AG10803 (cell line): ENCODE data around the gene RIN3.

Experiments used
- DNase-seq: peaks from one replicate; pipeline ENCODE4 v3.0.0; 2010; ENCODE audit warnings: low read depth
- H3K4me3 ChIP-seq: 2 replicates; pipeline ENCODE4 v1.5.1; 2011; ENCODE audit warnings: mild to moderate bottlenecking, low read length, control low read depth
- CTCF ChIP-seq: conservative IDR thresholded peaks from 2 replicates; pipeline ENCODE4 v1.5.1; 2011; ENCODE audit warnings: mild to moderate bottlenecking, low read length, control low read depth, inconsistent platforms

RIN3 gene

DNA sequence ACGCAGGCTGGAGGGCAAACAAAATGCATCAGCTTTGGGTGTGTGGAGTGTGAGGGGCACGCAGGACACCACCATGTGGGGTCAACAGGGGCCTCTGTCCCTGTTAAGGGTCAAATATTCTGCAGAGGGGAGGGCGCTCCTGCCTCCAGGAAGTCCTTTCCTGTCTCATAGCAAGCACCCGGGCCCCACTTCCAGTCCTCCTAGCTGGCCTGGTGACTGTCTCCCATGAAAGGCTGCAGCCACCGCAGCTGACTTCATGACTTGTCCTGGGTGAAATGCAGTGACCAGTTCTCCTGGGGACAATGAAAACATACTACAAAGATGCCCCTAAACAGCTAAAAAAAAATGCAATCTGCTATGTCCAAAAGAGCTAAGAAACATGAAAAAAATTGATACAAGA, 181.2 kb downstream of the RIN3 start:
- no peak for DNase-seq
- no peak for TF ChIP-seq CTCF
- no peak overlapping the region for H3K4me3 ChIP-seq

DNA sequence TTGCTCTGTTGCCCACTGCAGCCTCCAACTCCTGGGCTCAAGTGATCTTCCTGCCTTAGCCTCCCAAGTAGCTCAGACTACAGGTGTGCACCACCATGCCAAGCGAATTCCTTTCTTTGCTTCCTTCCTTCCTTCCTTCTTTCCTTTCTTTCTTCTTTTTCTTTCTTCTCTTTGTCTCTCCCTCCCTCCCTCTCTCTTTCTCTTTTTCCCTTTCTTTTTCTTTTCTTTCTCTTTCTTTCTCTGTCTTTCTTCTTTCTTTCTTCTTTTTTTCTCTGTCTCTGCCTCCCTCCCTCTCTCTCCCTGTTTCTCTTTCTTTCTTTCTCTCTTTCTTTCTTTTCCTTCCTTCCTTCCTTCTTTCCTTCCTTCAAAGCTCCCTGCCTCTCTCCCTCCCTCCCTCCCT, 182.0 kb downstream of the RIN3 start:
- no peak overlapping the region for H3K4me3 ChIP-seq
- no peak for TF ChIP-seq CTCF
- DNase-seq, result no peak

- no peak overlapping the region for H3K4me3 ChIP-seq
- no peak for DNase-seq
- no peak for TF ChIP-seq CTCF
Measured at GRCh38 chr14:92696366-92696765, 182.8 kb downstream of the RIN3 start.

GRCh38 chr14:92698393-92698792, 184.8 kb downstream of the RIN3 start:
- no peak for DNase-seq
- no peak for TF ChIP-seq CTCF
- no peak overlapping the region for H3K4me3 ChIP-seq

- no peak for DNase-seq
- TF ChIP-seq CTCF, result no peak
- no peak overlapping the region for H3K4me3 ChIP-seq
Measured at GRCh38 chr14:92701826-92702225, 188.2 kb downstream of the RIN3 start.

DNA sequence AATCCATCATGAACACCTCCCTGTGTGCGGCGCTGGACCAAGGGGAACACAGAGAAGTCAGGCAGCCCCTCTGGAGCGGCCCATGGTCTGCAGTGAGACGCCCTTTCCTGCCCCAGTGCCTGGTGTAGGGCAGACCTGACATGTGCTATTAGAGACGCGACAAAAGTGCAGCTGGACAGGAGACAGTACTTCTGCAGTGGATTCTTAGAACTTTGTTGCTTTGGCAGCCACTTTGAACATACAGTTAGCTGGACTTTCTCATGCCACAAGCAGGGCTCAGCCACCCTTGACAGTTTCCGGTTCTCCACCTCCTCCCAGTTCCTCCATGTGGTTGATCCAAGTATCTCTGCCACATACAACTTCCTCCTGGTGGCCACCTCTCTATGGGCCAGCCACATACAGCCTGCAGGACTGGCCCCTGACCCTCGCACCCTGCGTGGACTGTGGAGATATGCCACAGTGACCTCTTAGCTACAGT, 188.9 kb downstream of the RIN3 start:
- no peak for DNase-seq
- no peak overlapping the region for H3K4me3 ChIP-seq
- no peak for TF ChIP-seq CTCF

- no peak for DNase-seq
- TF ChIP-seq CTCF, result no peak
- no peak overlapping the region for H3K4me3 ChIP-seq
Measured at GRCh38 chr14:92703516-92703915, 189.9 kb downstream of the RIN3 start.
